Esophagus squamous epithelium (tissue), 4 donors: ENCODE data around the gene ACTRT2.

ENCODE experiments used
- POLR2A ChIP-seq, 4 donors: fragments of 450-650 bp; IDR thresholded peaks; one replicate each; pipeline ENCODE4 v1.6.1; 2017; ENCODE audit warnings: antibody characterized with exemption in 4 of 4, mild to moderate bottlenecking in 4 of 4, moderate library complexity in 3 of 4
- TF ChIP-seq, protein P1 (sequence below), 6 experiments: fragments of 450-650 bp in 4 of 6; fragments of 200-600 bp in 2 of 6; sonication (generic) in 2 of 6; IDR thresholded peaks; one replicate each; pipeline ENCODE4 v1.5.1; 2016 to 2019; ENCODE audit warnings: antibody characterized with exemption in 6 of 6, mild to moderate bottlenecking in 4 of 6, moderate library complexity in 4 of 6

DNA sequence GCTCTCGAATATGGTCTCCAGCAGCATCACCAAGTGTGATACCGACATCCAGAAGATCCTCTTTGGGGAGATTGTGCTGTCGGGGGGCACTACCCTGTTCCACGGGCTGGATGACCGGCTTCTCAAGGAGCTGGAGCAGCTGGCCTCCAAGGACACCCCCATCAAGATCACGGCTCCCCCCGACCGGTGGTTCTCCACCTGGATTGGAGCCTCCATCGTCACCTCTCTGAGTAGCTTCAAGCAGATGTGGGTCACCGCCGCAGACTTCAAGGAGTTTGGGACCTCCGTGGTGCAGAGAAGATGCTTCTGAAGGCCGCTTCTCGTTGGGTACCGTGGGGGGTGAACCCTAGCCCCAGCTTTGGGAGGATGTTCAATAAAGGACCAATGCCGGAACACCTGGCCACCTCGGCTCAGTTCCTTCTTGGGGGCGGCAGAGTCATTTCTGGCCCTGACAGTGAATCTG, 1.3 kb downstream of the ACTRT2 start:
- TF ChIP-seq, protein P1, sequence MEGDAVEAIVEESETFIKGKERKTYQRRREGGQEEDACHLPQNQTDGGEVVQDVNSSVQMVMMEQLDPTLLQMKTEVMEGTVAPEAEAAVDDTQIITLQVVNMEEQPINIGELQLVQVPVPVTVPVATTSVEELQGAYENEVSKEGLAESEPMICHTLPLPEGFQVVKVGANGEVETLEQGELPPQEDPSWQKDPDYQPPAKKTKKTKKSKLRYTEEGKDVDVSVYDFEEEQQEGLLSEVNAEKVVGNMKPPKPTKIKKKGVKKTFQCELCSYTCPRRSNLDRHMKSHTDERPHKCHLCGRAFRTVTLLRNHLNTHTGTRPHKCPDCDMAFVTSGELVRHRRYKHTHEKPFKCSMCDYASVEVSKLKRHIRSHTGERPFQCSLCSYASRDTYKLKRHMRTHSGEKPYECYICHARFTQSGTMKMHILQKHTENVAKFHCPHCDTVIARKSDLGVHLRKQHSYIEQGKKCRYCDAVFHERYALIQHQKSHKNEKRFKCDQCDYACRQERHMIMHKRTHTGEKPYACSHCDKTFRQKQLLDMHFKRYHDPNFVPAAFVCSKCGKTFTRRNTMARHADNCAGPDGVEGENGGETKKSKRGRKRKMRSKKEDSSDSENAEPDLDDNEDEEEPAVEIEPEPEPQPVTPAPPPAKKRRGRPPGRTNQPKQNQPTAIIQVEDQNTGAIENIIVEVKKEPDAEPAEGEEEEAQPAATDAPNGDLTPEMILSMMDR (IDR thresholded peaks at IDR 0.05): no peak
- TF ChIP-seq POLR2A (IDR thresholded peaks at IDR 0.05): no peak
